Type B pancreatic cell (in vitro differentiated cells): ENCODE data around the gene RIPOR2. TPM values are rescaled to one million over a fixed set of nuclear protein-coding genes. Genes with fewer than 3 reads are reported as not detected.

Source experiments
- DNase-seq: peaks from one replicate; pipeline ENCODE4 v3.0.0; 2021; ENCODE audit warnings: mixed read lengths; ENCODE audit not compliant: unreplicated experiment; ENCODE audit errors: extremely low spot score
- H3K27ac Mint-ChIP-seq: 2 replicates; pipeline ENCODE4 v1.8.0; 2021; ENCODE audit warnings: mild to moderate bottlenecking, mixed read lengths
- H3K27me3 Mint-ChIP-seq: 2 replicates; pipeline ENCODE4 v1.8.0; 2021; ENCODE audit warnings: mixed read lengths
- H3K36me3 Mint-ChIP-seq: 2 replicates; pipeline ENCODE4 v1.8.0; 2021; ENCODE audit warnings: mixed read lengths
- H3K4me1 Mint-ChIP-seq: one replicate; pipeline ENCODE4 v1.8.0; 2021; ENCODE audit warnings: mixed read lengths; ENCODE audit not compliant: unreplicated experiment
- H3K4me3 Mint-ChIP-seq: 2 replicates; pipeline ENCODE4 v1.8.0; 2021; ENCODE audit warnings: mild to moderate bottlenecking, mixed read lengths
- H3K9me3 Mint-ChIP-seq: 2 replicates; pipeline ENCODE4 v1.8.0; 2021; ENCODE audit warnings: mixed read lengths
- total RNA-seq: library from RNA; stranded (reverse); gene quantifications from 2 replicates; pipeline ENCODE4 v1.2.1, GENCODE V29; 2021; ENCODE audit warnings: low replicate concordance
- TF ChIP-seq, protein P1 (sequence below): fragments of 200-600 bp; sonication (generic); conservative IDR thresholded peaks from 2 replicates; pipeline ENCODE4 v1.5.0; 2021; ENCODE audit warnings: antibody characterized with exemption, mild to moderate bottlenecking

Gene RIPOR2
- total RNA-seq, 1 donor from 2014 or later: 4.2 TPM

DNA sequence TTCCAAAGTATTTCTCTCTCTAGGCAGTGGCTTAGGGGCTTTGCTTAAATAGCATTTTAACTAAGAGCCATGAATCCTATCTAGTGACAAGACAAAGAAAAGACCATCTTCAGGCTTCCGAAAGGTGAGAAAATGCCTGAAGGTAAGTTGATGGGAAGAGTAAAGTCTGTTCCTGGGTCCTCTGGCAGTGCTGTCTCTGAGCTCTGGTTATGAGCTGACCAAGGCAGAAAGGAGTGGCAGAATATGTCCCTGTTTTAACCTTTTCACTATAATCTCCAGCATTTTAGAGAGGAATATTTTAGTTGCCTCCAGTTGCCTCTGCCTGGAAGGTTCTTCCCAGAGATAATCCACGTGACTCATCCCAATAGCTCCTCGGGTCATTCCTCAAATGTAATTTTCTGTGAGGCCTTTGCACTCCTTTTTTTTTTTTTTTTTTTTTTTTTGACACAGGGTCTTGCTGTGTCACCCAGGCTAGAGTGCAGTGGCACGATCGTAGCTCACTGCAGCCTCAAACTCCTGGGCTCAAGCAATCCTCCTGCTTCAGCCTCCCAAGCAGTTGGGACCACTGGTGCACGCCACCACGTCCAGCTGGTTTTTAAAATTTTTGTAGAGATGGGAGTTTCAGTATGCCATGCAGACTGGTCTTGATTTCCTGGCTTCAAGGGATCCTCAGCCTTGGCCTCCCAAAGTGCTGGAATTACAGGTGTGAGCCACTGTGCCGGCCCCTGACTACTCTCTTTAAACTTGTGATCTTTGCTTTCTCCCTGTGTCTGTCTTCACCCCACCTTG lies 133.3 kb downstream of the RIPOR2 start:
- no peak for DNase-seq
- peaks cover 11% of the 10 kb centered on the region for H3K4me1 Mint-ChIP-seq
- H3K9me3 Mint-ChIP-seq: no peaks in the 10 kb centered on the region
- no peaks in the 10 kb centered on the region for H3K27me3 Mint-ChIP-seq
- H3K27ac Mint-ChIP-seq: no peak overlapping the region
- H3K4me3 Mint-ChIP-seq: no peak overlapping the region
- H3K36me3 Mint-ChIP-seq: no peaks in the 10 kb centered on the region
- TF ChIP-seq, protein P1, sequence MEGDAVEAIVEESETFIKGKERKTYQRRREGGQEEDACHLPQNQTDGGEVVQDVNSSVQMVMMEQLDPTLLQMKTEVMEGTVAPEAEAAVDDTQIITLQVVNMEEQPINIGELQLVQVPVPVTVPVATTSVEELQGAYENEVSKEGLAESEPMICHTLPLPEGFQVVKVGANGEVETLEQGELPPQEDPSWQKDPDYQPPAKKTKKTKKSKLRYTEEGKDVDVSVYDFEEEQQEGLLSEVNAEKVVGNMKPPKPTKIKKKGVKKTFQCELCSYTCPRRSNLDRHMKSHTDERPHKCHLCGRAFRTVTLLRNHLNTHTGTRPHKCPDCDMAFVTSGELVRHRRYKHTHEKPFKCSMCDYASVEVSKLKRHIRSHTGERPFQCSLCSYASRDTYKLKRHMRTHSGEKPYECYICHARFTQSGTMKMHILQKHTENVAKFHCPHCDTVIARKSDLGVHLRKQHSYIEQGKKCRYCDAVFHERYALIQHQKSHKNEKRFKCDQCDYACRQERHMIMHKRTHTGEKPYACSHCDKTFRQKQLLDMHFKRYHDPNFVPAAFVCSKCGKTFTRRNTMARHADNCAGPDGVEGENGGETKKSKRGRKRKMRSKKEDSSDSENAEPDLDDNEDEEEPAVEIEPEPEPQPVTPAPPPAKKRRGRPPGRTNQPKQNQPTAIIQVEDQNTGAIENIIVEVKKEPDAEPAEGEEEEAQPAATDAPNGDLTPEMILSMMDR: no peak

DNA sequence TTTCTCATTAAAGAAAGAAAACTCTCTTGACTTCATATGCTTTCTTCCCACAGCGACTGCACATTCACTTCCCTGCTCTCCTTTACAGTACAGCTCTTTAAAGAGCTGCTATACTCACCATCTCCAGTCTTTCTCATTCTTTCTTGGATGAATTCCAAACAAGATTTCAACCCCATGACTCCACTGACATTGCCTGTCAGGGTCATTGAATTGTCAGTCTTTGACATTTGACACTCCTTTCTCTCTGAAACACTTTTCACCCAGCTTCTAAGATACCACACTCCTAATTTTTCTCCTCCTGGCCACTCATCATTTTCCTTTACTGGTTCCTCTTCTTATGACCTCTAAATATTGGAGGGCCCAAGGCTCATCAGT lies 136.2 kb downstream of the RIPOR2 start:
- TF ChIP-seq, protein P1: no peak
- no peak overlapping the region for H3K27ac Mint-ChIP-seq
- H3K27me3 Mint-ChIP-seq: no peaks in the 10 kb centered on the region

DNA sequence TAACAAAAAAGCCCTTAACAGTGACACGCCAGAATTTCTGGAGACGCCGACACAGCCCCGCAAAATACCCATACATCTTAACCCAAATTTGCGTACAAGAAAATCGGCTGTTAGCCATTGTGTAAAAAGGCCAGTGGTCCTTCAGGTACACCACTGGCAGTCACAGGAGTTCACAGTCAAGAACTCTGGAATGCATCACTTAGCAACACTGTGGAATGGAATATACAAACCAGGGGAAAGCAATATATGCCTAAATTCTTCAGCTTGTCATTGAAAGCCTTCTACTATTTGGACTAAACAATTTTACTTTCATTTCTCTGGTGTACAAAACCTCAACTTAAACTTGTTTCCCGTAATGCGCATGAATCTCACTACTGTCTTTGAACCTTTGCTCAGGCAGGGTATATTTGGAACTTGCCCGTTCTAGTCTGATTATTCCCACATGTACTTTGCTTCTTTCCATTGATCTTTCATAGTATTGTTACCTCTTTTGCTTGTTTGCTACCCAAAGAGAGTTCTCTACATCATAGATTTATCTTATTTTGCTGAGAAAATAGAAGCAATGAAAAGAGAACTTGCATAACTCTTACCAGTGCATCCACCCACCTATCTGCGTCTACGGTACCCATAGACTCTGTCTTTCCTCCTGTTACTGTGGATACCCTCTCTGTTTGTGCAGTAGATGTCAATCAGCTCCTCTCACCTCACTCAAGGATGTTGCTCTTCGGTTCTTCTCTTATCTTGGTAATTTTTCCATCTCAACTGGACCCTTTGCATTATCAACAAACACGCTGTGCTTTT lies 136.8 kb downstream of the RIPOR2 start, which contains the start of gene ARMH2:
ARMH2 (minus strand) TSS at position 178 of the 801 bp plus-strand sequence; CDS start at position 118, 60 bp downstream.
- H3K9me3 Mint-ChIP-seq: no peaks in the 10 kb centered on the region
- no peak for DNase-seq
- H3K27me3 Mint-ChIP-seq: no peaks in the 10 kb centered on the region
- H3K4me3 Mint-ChIP-seq: no peak within 1 kb of the TSS
- no peaks in the 10 kb centered on the region for H3K36me3 Mint-ChIP-seq
- peaks cover 11% of the 10 kb centered on the region for H3K4me1 Mint-ChIP-seq
- TF ChIP-seq, protein P1: no peak
- no peak within 1 kb of the TSS for H3K27ac Mint-ChIP-seq

More for the DNA sequence above, 136.2 kb downstream of the RIPOR2 start:
- H3K4me1 Mint-ChIP-seq: peaks cover 11% of the 10 kb centered on the region
- H3K4me3 Mint-ChIP-seq: no peak overlapping the region
- H3K9me3 Mint-ChIP-seq: no peaks in the 10 kb centered on the region
- no peak for DNase-seq
- H3K36me3 Mint-ChIP-seq: no peaks in the 10 kb centered on the region

DNA sequence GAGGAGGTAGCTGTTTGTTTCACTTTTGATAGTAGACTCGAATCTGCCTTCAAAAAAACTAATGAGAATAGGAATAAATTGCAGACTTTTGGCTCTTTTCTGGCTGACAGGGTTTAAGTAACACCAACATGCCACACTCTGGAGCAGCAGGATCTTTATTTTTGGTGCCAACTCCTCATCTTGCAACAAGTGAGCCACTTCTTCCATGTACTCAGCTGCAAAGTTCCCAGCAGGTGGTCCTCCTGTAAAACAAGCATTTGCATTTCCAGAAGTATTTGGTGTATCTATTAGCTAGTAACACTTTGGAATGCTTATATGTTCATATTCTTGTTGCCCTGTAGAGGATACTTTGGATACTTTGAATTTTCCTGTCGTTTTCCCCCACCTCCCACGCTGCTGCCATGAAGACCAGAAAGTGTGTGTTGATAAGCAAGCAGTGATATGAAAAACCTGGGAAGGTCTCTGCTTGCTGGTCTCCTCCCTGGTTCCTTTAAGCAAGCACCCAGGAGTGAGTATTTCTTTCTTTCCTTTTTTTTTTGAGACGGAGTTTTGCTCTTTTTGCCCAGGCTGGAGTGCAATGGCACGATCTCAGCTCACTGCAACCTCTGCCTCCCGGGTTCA lies 138.1 kb downstream of the RIPOR2 start:
- Mint-ChIP-seq H3K4me1 (peaks cover 11% of the 10 kb centered on the region), H3K27me3 (no peaks in the 10 kb centered on the region), H3K9me3 (no peaks in the 10 kb centered on the region), H3K4me3 (no peak overlapping the region), H3K27ac (no peak overlapping the region), H3K36me3 (no peaks in the 10 kb centered on the region)
- TF ChIP-seq, protein P1: no peak
- DNase-seq: no peak

DNA sequence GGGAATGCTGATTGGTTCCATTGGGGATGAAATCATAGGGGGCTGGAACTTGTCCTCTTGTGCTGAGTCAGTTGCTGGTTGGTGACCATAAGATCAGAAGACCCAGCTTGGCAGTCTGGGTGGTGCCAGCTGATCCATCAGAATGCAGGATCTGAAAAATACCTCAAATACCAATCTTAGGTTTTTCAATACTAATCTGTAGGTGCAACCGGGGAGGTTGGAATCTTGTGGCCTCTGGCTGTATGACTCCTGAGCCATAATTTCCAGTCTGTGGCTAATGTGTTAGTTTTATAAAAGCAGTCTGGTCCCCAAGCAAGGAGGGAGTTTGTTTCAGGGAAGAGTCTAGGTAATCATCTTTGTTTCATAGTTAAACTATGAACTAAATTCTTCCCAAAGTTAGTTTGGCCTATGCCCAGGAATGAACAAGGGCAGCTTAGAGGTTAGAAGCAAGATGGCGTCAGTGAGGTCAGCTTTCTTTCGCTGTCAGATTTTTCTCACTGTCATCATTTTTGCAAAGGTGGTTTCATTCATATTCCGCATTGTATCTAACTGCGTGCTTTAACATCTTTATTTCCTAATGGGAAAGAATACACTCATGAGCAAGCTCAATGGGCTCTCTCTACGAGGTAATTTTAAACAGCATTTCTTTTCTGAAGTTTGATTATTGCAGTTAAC lies 139.0 kb downstream of the RIPOR2 start:
- no peaks in the 10 kb centered on the region for H3K36me3 Mint-ChIP-seq
- H3K27ac Mint-ChIP-seq: no peak overlapping the region
- no peak for DNase-seq
- no peaks in the 10 kb centered on the region for H3K27me3 Mint-ChIP-seq
- no peaks in the 10 kb centered on the region for H3K9me3 Mint-ChIP-seq
- peaks cover 11% of the 10 kb centered on the region for H3K4me1 Mint-ChIP-seq
- no peak overlapping the region for H3K4me3 Mint-ChIP-seq
- TF ChIP-seq, protein P1: no peak
